K562 (cell line): Measurements from ENCODE around the gene ECI2. TPM values are rescaled to one million over a fixed set of nuclear protein-coding genes. Genes with fewer than 3 reads are reported as not detected.

Experiments
- ATAC-seq: fragments of 200-7000 bp; cut with Tn5 transposase; 3 replicates; pipeline ENCODE4 v1.9.1; 2020; ENCODE audit warnings: moderate library complexity
- BruUV-seq: library from RNA; stranded (reverse); fragments of 400-500 nt; replicated peaks from 2 replicates; lab custom pipeline; 2021; lab: Mats Ljungman, UMichigan
- CTCF ChIA-PET: fragments of 300-600 bp; formaldehyde crosslinking; extraction: SDS; loops from one replicate; lab custom pipeline; 2021; ENCODE audit warnings: low intra/inter-chr PET ratio; lab: Yijun Ruan, JAX
- POLR2A ChIA-PET: fragments of 300-600, 350-650 bp; sonication (Branson Sonifier 250); formaldehyde crosslinking; extraction: SDS; loops from one replicate; lab custom pipeline; 2021; ENCODE audit warnings: antibody characterized with exemption, inconsistent platforms; lab: Yijun Ruan, JAX
- DNase-seq, 4 experiments: peaks; one replicate each; pipeline versions ENCODE4 v3.0.0 to v3.0.0-alpha.2; 2011 to 2018; ENCODE audit warnings: low spot score in 3 of 4, mixed read lengths in 3 of 4; ENCODE audit errors: extremely low read depth in 1 of 4
- FAIRE-seq: peaks from 2 replicates; lab custom pipeline; 2011; peaks lifted over from hg19 to GRCh38; lab: Jason Lieb, UNC
- H2AFZ ChIP-seq: 2 replicates; pipeline ENCODE4 v1.6.0; 2011; ENCODE audit warnings: low read depth, low read length, control low read depth, inconsistent platforms
- H3K27ac ChIP-seq: fragments of 200-600 bp; 3 replicates; pipeline ENCODE4 v1.8.0; 2011; ENCODE audit warnings: low read depth, mild to moderate bottlenecking, control low read depth, inconsistent platforms, low read length, moderate library complexity, mixed read lengths; ENCODE audit errors: extremely low read depth
- H3K27me3 ChIP-seq, 2 experiments: fragments of 300-600 bp in 1 of 2; 2 replicates in 1 of 2; 3 replicates in 1 of 2; pipeline versions ENCODE4 v1.6.0 to v1.8.0; 2011; ENCODE audit warnings: inconsistent platforms in 2 of 2, low read length in 2 of 2, mild to moderate bottlenecking in 1 of 2, mixed read lengths in 1 of 2, moderate library complexity in 1 of 2; ENCODE audit not compliant: control insufficient read depth in 2 of 2, insufficient read depth in 2 of 2
- H3K36me3 ChIP-seq: fragments of 300-600 bp; 3 replicates; pipeline ENCODE4 v1.8.0; 2011; ENCODE audit warnings: mild to moderate bottlenecking, low read length, inconsistent platforms; ENCODE audit not compliant: control insufficient read depth, insufficient read depth
- H3K4me1 ChIP-seq, 2 experiments: fragments of 200-600 bp in 1 of 2; replicated peaks in 1 of 2; 2 replicates in 1 of 2; 3 replicates in 1 of 2; pipeline versions ENCODE4 v1.5.1 to v1.8.0; 2011; ENCODE audit warnings: inconsistent platforms in 2 of 2, low read length in 2 of 2, mild to moderate bottlenecking in 1 of 2, mixed read lengths in 1 of 2, moderate library complexity in 1 of 2; ENCODE audit not compliant: control insufficient read depth in 2 of 2, insufficient read depth in 2 of 2
- H3K4me2 ChIP-seq: 2 replicates; pipeline ENCODE4 v1.6.1; 2011; ENCODE audit warnings: low read length, control low read depth, inconsistent platforms, mixed read lengths; ENCODE audit not compliant: insufficient read depth
- H3K4me3 ChIP-seq: fragments of 200-600 bp; sonication (generic), shearing (Covaris generic); 2 replicates; pipeline ENCODE4 v1.5.1; 2016; ENCODE audit warnings: control low read depth, inconsistent platforms
- H3K79me2 ChIP-seq: fragments of 200-600 bp; 3 replicates; pipeline ENCODE4 v1.8.0; 2011; ENCODE audit warnings: low read length, inconsistent platforms; ENCODE audit not compliant: control insufficient read depth, insufficient read depth
- H3K9ac ChIP-seq, 2 experiments: 2 replicates each; pipeline versions ENCODE4 v1.6.0 to v1.6.1; 2011; ENCODE audit warnings: low read depth in 2 of 2, low read length in 2 of 2, control low read depth in 1 of 2, inconsistent platforms in 1 of 2, mild to moderate bottlenecking in 1 of 2, mixed read lengths in 1 of 2; ENCODE audit not compliant: insufficient read depth in 1 of 2
- H3K9me1 ChIP-seq: one replicate; pipeline ENCODE4 v1.6.0; 2011; ENCODE audit warnings: inconsistent platforms, mild to moderate bottlenecking, low read length, moderate library complexity; ENCODE audit not compliant: control insufficient read depth, insufficient read depth
- H3K9me3 ChIP-seq: replicated peaks from 2 replicates; pipeline ENCODE4 v1.5.1; 2011; ENCODE audit warnings: low read depth, low read length, inconsistent platforms; ENCODE audit not compliant: control insufficient read depth, insufficient read depth
- H4K20me1 ChIP-seq: replicated peaks from 2 replicates; pipeline ENCODE4 v1.6.1; 2011; ENCODE audit warnings: low read length, inconsistent platforms, mixed read lengths; ENCODE audit not compliant: control insufficient read depth, insufficient read depth
- BRF1 ChIP-seq: IDR thresholded peaks from 3 replicates; pipeline ENCODE4 v1.6.1; 2011; ENCODE audit warnings: borderline replicate concordance, mild to moderate bottlenecking; ENCODE audit not compliant: insufficient read length; ENCODE audit errors: extremely low read depth
- FOXK1 ChIP-seq: sonication (generic); formaldehyde crosslinking; IDR thresholded peaks from 2 replicates; pipeline ENCODE4 v1.8.0; 2022; ENCODE audit warnings: missing genetic modification reagents, mild to moderate bottlenecking, borderline replicate concordance
- GTF2E2 ChIP-seq: fragments of 200-800 bp; sonication (Bioruptor generic); IDR thresholded peaks from 2 replicates; pipeline ENCODE4 v1.6.1; 2016; ENCODE audit warnings: missing genetic modification characterization, missing compliant biosample characterization
- HDGF ChIP-seq: fragments of 450-650 bp; IDR thresholded peaks from 2 replicates; pipeline ENCODE4 v1.6.1; 2016
- HNRNPLL ChIP-seq: fragments of 200-400 bp; formaldehyde crosslinking; IDR thresholded peaks from 2 replicates; pipeline ENCODE4 v1.6.1; 2017; ENCODE audit warnings: low read length, low read depth, mild to moderate bottlenecking; ENCODE audit not compliant: poor library complexity, severe bottlenecking
- MLLT1 ChIP-seq, 2 experiments: fragments of 450-650 bp; IDR thresholded peaks; 2 replicates each; pipeline ENCODE4 v1.6.1; 2016
- SIN3B ChIP-seq: fragments of 450-650 bp; IDR thresholded peaks from 2 replicates; pipeline ENCODE4 v1.6.1; 2017; ENCODE audit warnings: low read depth, mild to moderate bottlenecking, moderate library complexity
- TCF7 ChIP-seq: sonication (generic); IDR thresholded peaks from 2 replicates; pipeline ENCODE4 v1.6.1; 2016; ENCODE audit warnings: antibody characterized with exemption, borderline replicate concordance
- ZBTB17 ChIP-seq: fragments of 450-650 bp; formaldehyde crosslinking; IDR thresholded peaks from 2 replicates; pipeline ENCODE4 v1.4.0; 2020; ENCODE audit warnings: mild to moderate bottlenecking
- ZC3H4 ChIP-seq: sonication (generic); formaldehyde crosslinking; IDR thresholded peaks from 2 replicates; pipeline ENCODE4 v1.9.0; 2021; ENCODE audit warnings: missing genetic modification reagents, borderline replicate concordance
- ZNF12 ChIP-seq: sonication (generic); formaldehyde crosslinking; IDR thresholded peaks from 2 replicates; pipeline ENCODE4 v1.4.0; 2020; ENCODE audit warnings: mild to moderate bottlenecking, missing genetic modification reagents
- ZNF23 ChIP-seq: fragments of 250-450 bp; sonication (Bioruptor Pico); IDR thresholded peaks from 2 replicates; pipeline ENCODE4 v1.4.0; 2020; ENCODE audit warnings: mild to moderate bottlenecking
- ZNF609 ChIP-seq: sonication (generic); formaldehyde crosslinking; IDR thresholded peaks from 2 replicates; pipeline ENCODE4 v1.8.1; 2023; ENCODE audit warnings: missing genetic modification reagents, mild to moderate bottlenecking, borderline replicate concordance
- ZNF644 ChIP-seq: fragments of 200-800 bp; sonication (Bioruptor generic); IDR thresholded peaks from 2 replicates; pipeline ENCODE4 v1.6.1; 2016; ENCODE audit warnings: low read depth, missing genetic modification characterization, missing compliant biosample characterization
- WGBS: fragments of 100-300 bp; shearing (Covaris generic); methylation state at CpG from one replicate; pipeline ENCODE4 v1.1.6; 2016; ENCODE audit warnings: low coverage, mixed read lengths; ENCODE audit not compliant: insufficient coverage; ENCODE audit errors: missing lambda C conversion rate; 5-methylcytosine and 5-hydroxymethylcytosine counted together
- in situ Hi-C: fragments of 300-500 bp; cut with MboI; formaldehyde crosslinking; loops from 4 replicates; pipeline ENCODE4 v1.15.0; 2018; ENCODE audit warnings: inconsistent platforms, mixed read lengths
- intact Hi-C: fragments of 100-400 bp; cut with micrococcal nuclease; formaldehyde crosslinking; loops from 2 replicates; pipeline ENCODE4 v1.14.2; 2022
- polyA plus RNA-seq, 8 experiments: library from polyadenylated mRNA; depleted of rRNA in 4 of 8; stranded (reverse) in 5 of 8; unstranded in 3 of 8; fragments of >200 nt; fragmentation: Nextera tagmentation in 2 of 8; fragmentation: Illumina TruSeq in 1 of 8; extraction: Ambion mirVana in 2 of 8; extraction: Trizol in 1 of 8; gene quantifications; 2 replicates each; pipeline versions ENCODE4 v1.2.1 to v1.2.3, GENCODE V29; 2011 to 2014; ENCODE audit warnings: inconsistent platforms in 1 of 8, missing spikeins in 1 of 8
- total RNA-seq, 7 experiments: library from RNA; depleted of rRNA in 6 of 7; stranded (reverse); fragments of >200 nt in 6 of 7; fragmentation: Illumina TruSeq in 2 of 7; extraction: Trizol in 2 of 7; gene quantifications; 2 replicates each; pipeline versions ENCODE4 v1.2.1 to v1.2.3, GENCODE V29; 2011 to 2021; ENCODE audit warnings: low replicate concordance in 1 of 7

Gene ECI2
- total and polyA plus RNA-seq, 9 of the 15 experiments (the other 6 are each of a cell fraction or from before 2014, with no cell fraction given) = 80.7 to 377 (median 142) TPM

- no peak for FAIRE-seq
- intact Hi-C loops = no loop called here
- Histone ChIP-seq H3K27ac (no peak overlapping the region), H3K79me2 (no peaks in the 10 kb centered on the region), H3K9me1 (no peaks in the 10 kb centered on the region), H3K9me3 (peaks cover 6% of the 10 kb centered on the region), H3K4me2 (no peak overlapping the region), H3K9ac (no peak overlapping the region), H3K36me3 (no peaks in the 10 kb centered on the region), H3K4me3 (no peak overlapping the region), H2AFZ (no peak overlapping the region; the same call in 1 of the 2 replicates), H3K4me1 (peaks cover 0 to 9% of the 10 kb centered on the region in 2 experiments; a peak in 1 of 5 replicates), H4K20me1 (no peaks in the 10 kb centered on the region), H3K27me3 (peaks cover 0 to 5% of the 10 kb centered on the region in 2 experiments; a peak in 3 of 5 replicates)
- ChIA-PET POLR2A (interaction anchor here (0.8 kb wide), 1 partner anchor 10 kb away, joined by 4 read pairs; no protein-coding TSS in a partner anchor), CTCF (no interaction called here)
- no peak for ATAC-seq
- BruUV-seq = no TSS peak
- in situ Hi-C loops = loop anchor here (10.0 kb wide), 1 partner anchor 425 kb away; no protein-coding TSS in a partner anchor
- WGBS = 11% methylated on average over 3 of the region's 3 CpGs
- DNase-seq = no peak
- TF ChIP-seq SIN3B (no peak), HDGF (no peak), TCF7 (no peak), ZBTB17 (CRISPR knock-in tag) (0 out of 2 replicates have a peak, but pooled peaks have one; percentile 25), GTF2E2 (tag) (no peak), FOXK1 (CRISPR knock-in tag) (no peak), BRF1 (no peak), ZNF644 (no peak), HNRNPLL (no peak), ZC3H4 (CRISPR knock-in tag) (no peak), MLLT1 (IDR thresholded peaks at IDR 0.05) (peak in 1 of 2 experiments; percentile 62; a peak in 1 of 4 replicates), ZNF23 (CRISPR knock-in tag) (peak; percentile 77; the same call in 1 of the 2 replicates), ZNF609 (CRISPR knock-in tag) (no peak), ZNF12 (CRISPR knock-in tag) (no peak)
Observed at GRCh38 chr6:4170297-4170696, 34.9 kb upstream of the ECI2 start.
